ENCODE measurements around the gene PDK2. TPM values are rescaled to one million over a fixed set of nuclear protein-coding genes. Genes with fewer than 3 reads are reported as not detected.

The PDK2 gene
- total RNA-seq: 10.1 TPM

DNA sequence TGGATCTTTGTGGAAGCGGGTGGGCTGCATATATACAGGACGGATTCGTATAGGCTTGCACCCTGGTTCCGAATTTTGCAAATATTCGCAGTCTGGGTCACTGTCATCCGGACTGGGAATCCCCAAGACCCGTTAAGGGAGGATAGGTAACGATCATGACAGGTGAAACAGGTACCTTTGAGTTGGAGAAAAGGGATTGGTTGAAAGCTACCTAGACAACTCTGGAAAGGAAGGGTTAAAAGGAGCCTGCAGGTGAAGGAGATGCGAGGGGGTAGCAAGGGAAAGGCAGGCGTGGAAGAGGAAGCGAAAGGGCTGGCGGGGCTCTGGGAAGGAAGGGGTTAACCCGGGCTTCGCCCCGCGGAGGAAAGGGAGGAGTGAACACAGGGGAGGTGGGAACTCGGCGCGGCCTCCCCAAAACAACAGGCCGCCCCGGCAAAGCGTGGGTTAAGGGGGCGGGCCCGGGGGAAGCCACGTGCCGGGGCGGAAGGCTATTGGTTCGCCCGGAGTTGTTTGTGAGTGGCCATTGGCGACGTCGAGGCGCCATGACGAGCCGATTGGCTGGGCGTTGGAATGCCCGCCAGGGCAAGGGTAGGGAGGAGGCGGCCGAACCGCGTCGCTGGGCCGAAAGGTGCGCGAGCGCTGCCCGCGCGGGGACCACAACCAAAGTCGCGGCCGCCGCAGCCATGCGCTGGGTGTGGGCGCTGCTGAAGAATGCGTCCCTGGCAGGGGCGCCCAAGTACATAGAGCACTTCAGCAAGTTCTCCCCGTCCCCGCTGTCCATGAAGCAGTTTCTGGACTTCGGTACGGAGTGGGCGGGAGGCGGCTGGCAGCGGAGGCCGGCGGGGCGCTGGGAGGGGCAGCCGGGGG, at the start of gene PDK2:
Gene PDK2, plus strand, starts transcription at position 599 of the 867 bp plus-strand sequence. Its CDS starts 85 bp downstream, at position 684.
- Histone ChIP-seq H3K27me3 (ENCODE audit: insufficient read depth, low read length) (no peaks in the 10 kb centered on the region), H3K9me3 (ENCODE audit: low read depth, low read length) (no peaks in the 10 kb centered on the region), H3K4me3 (ENCODE audit: low read length) (peak within 1 kb of the TSS; percentile 90), H3K4me1 (ENCODE audit: insufficient read depth, low read length) (peaks cover 19% of the 10 kb centered on the region)

DNA sequence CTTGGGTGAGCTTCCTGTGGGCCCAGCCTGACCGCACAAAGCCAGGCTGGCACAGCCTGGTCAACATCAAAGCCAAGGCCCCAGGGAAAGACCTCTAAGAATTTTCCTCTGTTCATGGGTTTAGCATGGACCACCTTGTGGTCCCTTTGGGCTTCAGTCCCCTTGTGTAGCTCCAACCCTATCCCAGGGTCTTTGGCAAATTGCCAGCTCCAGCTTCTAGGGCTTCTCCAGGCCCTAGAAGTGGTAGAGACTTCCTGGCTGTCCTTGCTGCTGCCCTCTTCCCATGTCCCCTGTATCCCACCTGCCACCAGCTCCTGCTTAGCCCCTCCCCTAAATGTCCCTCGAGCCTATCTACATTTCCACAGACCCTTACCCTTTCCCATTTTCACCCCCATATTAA, 49.0 kb upstream of the PDK2 start:
- Histone ChIP-seq H3K4me1 (ENCODE audit: insufficient read depth, low read length) (no peaks in the 10 kb centered on the region), H3K4me3 (ENCODE audit: low read length) (no peak overlapping the region), H3K9me3 (ENCODE audit: low read depth, low read length) (no peaks in the 10 kb centered on the region), H3K27me3 (ENCODE audit: insufficient read depth, low read length) (no peaks in the 10 kb centered on the region)

- Histone ChIP-seq H3K4me3 (ENCODE audit: low read length) (no peak overlapping the region), H3K9me3 (ENCODE audit: low read depth, low read length) (no peaks in the 10 kb centered on the region), H3K27me3 (ENCODE audit: insufficient read depth, low read length) (no peaks in the 10 kb centered on the region), H3K4me1 (ENCODE audit: insufficient read depth, low read length) (no peaks in the 10 kb centered on the region)
Observed at GRCh38 chr17:50046667-50047066, 48.5 kb upstream of the PDK2 start.

DNA sequence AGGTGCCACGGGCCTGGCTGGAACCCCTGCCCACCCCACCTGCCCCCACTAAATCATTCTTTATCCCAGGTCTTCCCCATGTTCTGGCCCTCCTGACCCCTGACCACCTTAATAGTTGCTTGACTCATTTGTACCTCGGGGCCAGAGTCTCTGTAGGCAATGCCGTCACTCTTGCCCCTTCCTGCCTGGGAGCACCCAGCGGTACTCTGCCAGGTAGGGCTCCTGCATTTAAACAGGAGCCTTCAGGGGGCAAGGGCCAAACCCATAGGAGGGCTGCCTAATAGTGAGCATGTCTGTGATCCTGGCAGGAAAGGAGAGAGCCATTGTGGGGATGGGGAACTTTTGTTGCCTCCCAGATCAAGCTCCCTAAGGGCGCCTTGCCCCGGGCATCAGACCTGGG, 48.1 kb upstream of the PDK2 start:
- H3K4me1 ChIP-seq (ENCODE audit: insufficient read depth, low read length): no peaks in the 10 kb centered on the region
- no peaks in the 10 kb centered on the region for H3K9me3 ChIP-seq (ENCODE audit: low read depth, low read length)
- no peak overlapping the region for H3K4me3 ChIP-seq (ENCODE audit: low read length)
- no peaks in the 10 kb centered on the region for H3K27me3 ChIP-seq (ENCODE audit: insufficient read depth, low read length)

GRCh38 chr17:50047488-50048126, 47.5 kb upstream of the PDK2 start:
- Histone ChIP-seq H3K4me3 (ENCODE audit: low read length) (no peak overlapping the region), H3K27me3 (ENCODE audit: insufficient read depth, low read length) (no peaks in the 10 kb centered on the region), H3K9me3 (ENCODE audit: low read depth, low read length) (no peaks in the 10 kb centered on the region), H3K4me1 (ENCODE audit: insufficient read depth, low read length) (no peaks in the 10 kb centered on the region)

- H3K27me3 ChIP-seq (ENCODE audit: insufficient read depth, low read length): no peaks in the 10 kb centered on the region
- no peaks in the 10 kb centered on the region for H3K9me3 ChIP-seq (ENCODE audit: low read depth, low read length)
- no peaks in the 10 kb centered on the region for H3K4me1 ChIP-seq (ENCODE audit: insufficient read depth, low read length)
- no peak overlapping the region for H3K4me3 ChIP-seq (ENCODE audit: low read length)
Observed at GRCh38 chr17:50048146-50048720, 46.9 kb upstream of the PDK2 start.

DNA sequence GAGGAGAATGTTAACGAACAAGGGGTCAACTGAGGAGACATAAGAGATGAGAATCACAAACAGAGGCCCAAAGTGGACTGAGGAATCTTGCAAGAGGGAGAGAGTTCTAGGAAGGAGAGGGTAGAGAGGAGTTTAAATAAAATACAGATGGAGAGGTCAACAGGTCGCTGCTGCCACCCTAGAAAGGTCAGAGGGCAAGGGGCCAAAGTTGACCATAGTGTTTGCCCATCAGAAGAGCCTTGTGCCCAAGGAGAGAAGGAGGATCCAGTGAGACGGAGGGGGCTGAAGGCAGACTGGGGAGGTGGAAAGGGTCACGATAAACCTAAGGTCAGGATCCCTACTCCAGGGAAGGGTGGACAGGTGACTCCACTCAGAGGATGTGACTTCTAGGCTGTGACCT, 46.2 kb upstream of the PDK2 start:
- Histone ChIP-seq H3K27me3 (ENCODE audit: insufficient read depth, low read length) (peaks cover under 1% of the 10 kb centered on the region), H3K4me3 (ENCODE audit: low read length) (no peak overlapping the region), H3K4me1 (ENCODE audit: insufficient read depth, low read length) (no peaks in the 10 kb centered on the region), H3K9me3 (ENCODE audit: low read depth, low read length) (no peaks in the 10 kb centered on the region)

- H3K9me3 ChIP-seq (ENCODE audit: low read depth, low read length): no peaks in the 10 kb centered on the region
- H3K4me3 ChIP-seq (ENCODE audit: low read length): no peak overlapping the region
- peaks cover 2% of the 10 kb centered on the region for H3K27me3 ChIP-seq (ENCODE audit: insufficient read depth, low read length)
- no peaks in the 10 kb centered on the region for H3K4me1 ChIP-seq (ENCODE audit: insufficient read depth, low read length)
Observed at GRCh38 chr17:50049636-50050035, 45.5 kb upstream of the PDK2 start.

GRCh38 chr17:50050431-50051032, 44.6 kb upstream of the PDK2 start:
- peaks cover 8% of the 10 kb centered on the region for H3K27me3 ChIP-seq (ENCODE audit: insufficient read depth, low read length)
- peaks cover 8% of the 10 kb centered on the region for H3K4me1 ChIP-seq (ENCODE audit: insufficient read depth, low read length)
- no peak overlapping the region for H3K4me3 ChIP-seq (ENCODE audit: low read length)
- H3K9me3 ChIP-seq (ENCODE audit: low read depth, low read length): no peaks in the 10 kb centered on the region

DNA sequence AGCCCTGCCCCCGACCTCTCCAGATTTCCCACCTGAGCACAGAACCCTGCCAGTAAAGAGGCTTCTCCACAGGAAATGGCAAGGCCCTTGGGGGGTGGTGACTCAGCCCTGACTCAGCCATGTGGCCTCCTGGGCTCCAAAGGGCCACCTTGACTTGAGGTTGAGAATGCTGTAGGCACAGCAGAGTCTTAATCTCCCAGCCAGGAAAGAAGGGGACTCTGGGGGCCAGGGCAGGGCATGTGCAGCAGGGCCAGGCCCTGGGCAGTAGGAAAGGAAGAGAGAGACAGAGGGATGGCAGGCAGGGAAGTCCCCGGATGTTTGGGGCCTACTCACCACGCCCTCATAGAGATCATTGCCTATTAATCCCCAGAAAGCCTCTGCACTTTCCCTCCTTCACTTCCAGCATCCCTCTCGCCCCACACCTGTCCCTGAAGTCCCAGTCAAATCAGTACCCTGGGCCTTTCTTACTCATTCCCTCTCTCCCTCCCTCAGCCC, 44.0 kb upstream of the PDK2 start:
- Histone ChIP-seq H3K4me1 (ENCODE audit: insufficient read depth, low read length) (peaks cover 9% of the 10 kb centered on the region), H3K4me3 (ENCODE audit: low read length) (no peak overlapping the region), H3K27me3 (ENCODE audit: insufficient read depth, low read length) (peaks cover 8% of the 10 kb centered on the region), H3K9me3 (ENCODE audit: low read depth, low read length) (no peaks in the 10 kb centered on the region)

DNA sequence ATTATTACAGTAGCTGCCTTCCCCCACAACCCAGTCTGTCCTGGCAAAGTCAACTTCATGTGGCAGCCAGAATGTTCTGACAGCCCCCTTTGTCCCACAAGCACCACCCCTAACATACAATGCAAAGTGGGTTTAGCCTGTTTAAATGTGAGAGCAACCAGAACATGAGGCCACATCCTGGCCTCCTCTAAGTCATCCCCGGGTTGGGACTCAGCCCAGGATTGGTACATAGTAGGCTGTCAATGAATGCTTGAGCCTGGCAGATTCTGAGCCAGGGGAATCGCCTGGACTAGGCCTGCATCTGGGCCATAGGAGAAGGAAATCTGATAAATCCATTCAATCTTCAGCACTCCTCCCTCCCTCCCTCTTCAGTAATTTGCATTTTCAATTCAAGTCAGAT, 43.5 kb upstream of the PDK2 start:
- peaks cover 12% of the 10 kb centered on the region for H3K4me1 ChIP-seq (ENCODE audit: insufficient read depth, low read length)
- no peak overlapping the region for H3K4me3 ChIP-seq (ENCODE audit: low read length)
- H3K27me3 ChIP-seq (ENCODE audit: insufficient read depth, low read length): peaks cover 9% of the 10 kb centered on the region
- H3K9me3 ChIP-seq (ENCODE audit: low read depth, low read length): no peaks in the 10 kb centered on the region

DNA sequence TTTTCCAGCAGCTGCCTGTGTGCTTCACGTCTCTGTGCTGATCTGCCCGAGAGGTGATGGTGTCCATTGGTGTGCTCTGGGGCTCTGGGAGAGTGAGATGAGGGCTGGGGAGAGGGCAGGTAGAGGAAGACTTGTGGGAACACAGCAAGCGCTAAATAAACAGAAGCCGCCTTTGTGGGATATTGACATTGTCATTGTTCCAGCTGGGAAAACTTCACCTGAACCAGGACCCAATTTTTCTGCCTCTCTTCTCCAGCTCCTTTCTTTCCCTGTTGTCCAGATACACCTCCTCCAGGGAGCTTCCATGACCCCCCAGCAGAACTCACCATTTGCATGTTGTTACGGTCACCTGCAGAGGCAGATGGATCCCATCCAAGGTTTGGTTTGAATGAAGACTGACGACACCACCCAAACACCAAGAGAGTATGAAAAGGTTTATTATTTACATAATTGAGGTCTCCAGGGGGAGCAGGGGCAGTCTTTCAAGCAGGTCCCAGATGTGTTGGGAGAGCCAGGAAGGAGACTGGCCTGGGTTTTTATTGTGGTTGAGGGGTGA, 42.8 kb upstream of the PDK2 start:
- peaks cover 18% of the 10 kb centered on the region for H3K4me1 ChIP-seq (ENCODE audit: insufficient read depth, low read length)
- H3K4me3 ChIP-seq (ENCODE audit: low read length): no peak overlapping the region
- H3K27me3 ChIP-seq (ENCODE audit: insufficient read depth, low read length): peaks cover 16% of the 10 kb centered on the region
- no peaks in the 10 kb centered on the region for H3K9me3 ChIP-seq (ENCODE audit: low read depth, low read length)

GRCh38 chr17:50052822-50053653, 42.1 kb upstream of the PDK2 start:
- Histone ChIP-seq H3K4me3 (ENCODE audit: low read length) (no peak overlapping the region), H3K27me3 (ENCODE audit: insufficient read depth, low read length) (peaks cover 17% of the 10 kb centered on the region), H3K9me3 (ENCODE audit: low read depth, low read length) (no peaks in the 10 kb centered on the region), H3K4me1 (ENCODE audit: insufficient read depth, low read length) (peaks cover 18% of the 10 kb centered on the region)

DNA sequence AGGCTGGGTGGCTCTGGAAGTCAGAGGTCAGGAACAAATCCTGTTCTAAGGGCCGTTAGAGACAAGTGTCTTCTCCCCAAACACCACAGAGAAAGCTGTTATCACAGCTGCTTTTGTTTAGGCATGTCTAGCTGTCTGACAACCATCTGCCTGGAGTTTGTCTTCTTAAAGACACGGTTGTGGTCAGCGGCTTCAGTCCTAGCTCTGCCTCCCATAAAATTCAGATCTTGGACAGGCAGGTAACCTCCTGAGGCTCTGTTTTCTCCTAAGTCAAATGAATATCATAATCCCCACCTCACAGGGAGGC, 41.5 kb upstream of the PDK2 start:
- H3K4me1 ChIP-seq (ENCODE audit: insufficient read depth, low read length): peaks cover 18% of the 10 kb centered on the region
- H3K9me3 ChIP-seq (ENCODE audit: low read depth, low read length): no peaks in the 10 kb centered on the region
- no peak overlapping the region for H3K4me3 ChIP-seq (ENCODE audit: low read length)
- peaks cover 17% of the 10 kb centered on the region for H3K27me3 ChIP-seq (ENCODE audit: insufficient read depth, low read length)

All from mononuclear cell (primary cell).